GM21723 (cell line): ENCODE results near the gene GPAM.
"Not testable (repeated sequence)": the region's sequence is repeated elsewhere in the genome, so short reads cannot be mapped to it uniquely, and the experiment has no call there.

Experiments used
- ATAC-seq: cut with Tn5 transposase; IDR thresholded peaks from one replicate; pipeline ENCODE4 v1.9.1; 2021; ENCODE audit warnings: mild to moderate bottlenecking, moderate library complexity; ENCODE audit not compliant: unreplicated experiment

The GPAM gene, protein sequence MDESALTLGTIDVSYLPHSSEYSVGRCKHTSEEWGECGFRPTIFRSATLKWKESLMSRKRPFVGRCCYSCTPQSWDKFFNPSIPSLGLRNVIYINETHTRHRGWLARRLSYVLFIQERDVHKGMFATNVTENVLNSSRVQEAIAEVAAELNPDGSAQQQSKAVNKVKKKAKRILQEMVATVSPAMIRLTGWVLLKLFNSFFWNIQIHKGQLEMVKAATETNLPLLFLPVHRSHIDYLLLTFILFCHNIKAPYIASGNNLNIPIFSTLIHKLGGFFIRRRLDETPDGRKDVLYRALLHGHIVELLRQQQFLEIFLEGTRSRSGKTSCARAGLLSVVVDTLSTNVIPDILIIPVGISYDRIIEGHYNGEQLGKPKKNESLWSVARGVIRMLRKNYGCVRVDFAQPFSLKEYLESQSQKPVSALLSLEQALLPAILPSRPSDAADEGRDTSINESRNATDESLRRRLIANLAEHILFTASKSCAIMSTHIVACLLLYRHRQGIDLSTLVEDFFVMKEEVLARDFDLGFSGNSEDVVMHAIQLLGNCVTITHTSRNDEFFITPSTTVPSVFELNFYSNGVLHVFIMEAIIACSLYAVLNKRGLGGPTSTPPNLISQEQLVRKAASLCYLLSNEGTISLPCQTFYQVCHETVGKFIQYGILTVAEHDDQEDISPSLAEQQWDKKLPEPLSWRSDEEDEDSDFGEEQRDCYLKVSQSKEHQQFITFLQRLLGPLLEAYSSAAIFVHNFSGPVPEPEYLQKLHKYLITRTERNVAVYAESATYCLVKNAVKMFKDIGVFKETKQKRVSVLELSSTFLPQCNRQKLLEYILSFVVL

DNA sequence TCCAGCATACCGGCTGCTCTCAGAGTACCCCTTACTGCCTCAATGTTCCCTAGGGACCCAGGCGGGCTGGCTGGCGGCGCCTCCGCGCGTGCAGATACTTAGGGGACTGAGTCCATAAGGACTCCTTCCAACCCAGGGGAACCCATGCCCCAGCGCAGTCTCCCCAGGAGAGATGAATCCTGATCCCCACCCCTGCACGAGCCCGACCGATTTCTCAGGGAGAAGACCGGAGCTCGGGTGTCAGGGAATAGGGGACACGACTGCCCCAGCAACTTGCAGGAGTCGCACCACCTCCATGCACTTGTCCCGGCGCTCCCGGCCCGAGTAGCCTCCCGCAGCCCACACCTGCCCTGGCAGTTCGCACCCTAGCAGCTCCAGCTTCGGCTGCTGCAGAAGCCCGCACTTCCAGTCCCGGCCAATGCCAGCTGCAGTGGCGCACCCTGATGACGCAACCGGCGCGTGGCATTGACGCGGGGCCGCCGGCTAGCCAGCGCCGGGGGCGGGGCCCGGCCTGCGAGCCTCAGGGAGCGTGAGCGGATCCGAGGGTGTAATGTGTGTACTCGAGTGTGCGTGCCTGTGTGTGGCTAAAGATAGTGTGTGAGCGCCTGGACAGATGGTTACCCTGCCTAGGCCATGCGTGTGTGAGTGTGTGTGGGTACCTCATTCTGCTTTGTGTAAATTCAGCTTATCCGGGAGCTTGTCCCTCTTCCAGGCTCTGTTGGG is at the start of gene GPAM:
GPAM (minus strand) TSS at position 437 of the 723 bp plus-strand sequence. CDS start 1,981 bp downstream, outside the sequence.
- ATAC-seq = peak; percentile 96

DNA sequence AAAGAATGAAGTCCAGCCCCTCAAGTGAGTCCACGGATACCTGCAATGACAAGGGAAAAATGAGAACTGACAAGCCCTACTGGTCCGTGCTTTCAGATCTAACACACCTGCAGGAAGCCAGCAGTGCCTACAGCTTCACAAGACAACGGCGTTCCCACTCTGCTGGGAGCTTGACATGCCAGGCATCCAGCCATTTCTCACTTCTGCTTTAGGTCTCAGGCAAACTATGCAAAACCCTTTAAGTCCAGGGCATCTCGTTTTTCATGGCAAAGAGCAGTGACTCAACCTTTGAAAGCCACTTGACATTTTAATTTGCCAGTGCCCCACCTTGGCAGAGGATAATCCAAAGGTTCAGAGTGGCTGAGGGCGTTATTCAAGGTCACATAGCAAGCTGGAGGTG is 49.1 kb upstream of the GPAM start:
- no peak for ATAC-seq

DNA sequence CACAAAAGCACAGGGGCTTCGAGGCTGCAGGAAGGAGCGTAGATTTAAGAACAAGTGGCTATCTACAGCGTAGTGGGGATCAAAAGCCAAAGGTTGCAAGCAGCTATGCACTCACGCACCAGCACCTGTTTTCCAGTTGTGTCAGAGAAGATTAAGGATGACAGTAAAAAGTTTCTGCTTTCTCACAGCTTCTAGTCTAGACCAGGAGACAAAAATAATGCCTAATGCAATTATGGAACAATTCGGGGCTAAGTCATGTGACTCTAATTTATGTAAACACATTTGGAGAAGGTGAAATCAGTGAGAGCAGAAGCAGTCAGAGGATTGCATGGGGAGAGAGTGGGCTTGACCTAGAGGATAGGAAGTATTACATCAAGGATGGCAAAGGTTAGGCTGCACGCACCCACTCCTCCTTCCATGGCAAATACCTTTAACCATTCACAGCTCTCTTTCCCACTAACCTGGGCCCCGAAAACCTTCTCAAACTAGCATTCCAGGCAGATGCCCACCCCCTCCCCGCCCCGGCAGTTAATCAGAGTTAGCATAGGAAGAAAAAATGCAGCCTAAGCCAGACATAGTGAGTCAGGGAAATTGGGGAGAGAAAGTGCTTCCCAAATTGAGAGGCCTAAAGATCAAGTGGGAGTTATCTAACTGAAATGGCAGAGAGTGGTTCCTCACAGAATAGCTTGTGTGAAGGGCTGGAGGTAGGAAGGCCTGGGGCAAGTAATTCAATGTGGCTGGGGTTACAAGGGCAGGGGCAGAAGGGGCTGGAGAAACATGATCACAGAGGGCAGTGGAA is 48.2 kb upstream of the GPAM start:
- no peak for ATAC-seq

DNA sequence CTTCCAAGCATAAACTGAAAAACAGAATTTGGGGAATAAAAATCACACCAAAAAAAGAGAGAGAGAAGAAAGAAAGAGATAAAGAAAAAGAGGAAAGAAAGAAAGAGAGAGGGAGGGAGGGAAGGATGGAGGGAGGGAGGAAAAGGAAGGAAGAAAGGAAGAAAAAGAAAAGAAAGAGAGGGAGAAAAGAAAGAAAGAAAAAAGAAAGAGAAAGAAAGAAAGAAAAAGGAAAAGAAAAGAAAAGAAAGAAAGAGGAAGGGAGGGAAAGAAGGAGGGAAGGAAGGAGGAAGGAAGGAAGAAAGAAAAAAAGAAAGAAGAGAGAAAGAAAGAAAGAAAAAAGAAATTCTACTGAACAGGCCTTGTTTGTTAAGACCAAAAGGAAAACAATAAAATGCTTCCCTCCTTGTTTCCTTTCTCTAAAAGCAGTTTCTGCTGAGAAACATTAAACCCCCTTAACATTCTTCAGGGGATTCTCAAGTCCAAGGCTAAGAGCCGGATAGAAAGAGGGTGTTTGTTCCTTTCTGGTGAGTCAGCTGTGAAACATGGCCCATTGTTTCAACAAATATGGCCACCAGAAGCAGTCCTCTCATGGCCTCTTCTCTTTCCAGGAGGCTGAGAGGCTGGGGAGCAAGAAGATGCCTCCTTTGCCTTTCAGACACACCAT is 46.9 kb upstream of the GPAM start:
- ATAC-seq = no peak

DNA sequence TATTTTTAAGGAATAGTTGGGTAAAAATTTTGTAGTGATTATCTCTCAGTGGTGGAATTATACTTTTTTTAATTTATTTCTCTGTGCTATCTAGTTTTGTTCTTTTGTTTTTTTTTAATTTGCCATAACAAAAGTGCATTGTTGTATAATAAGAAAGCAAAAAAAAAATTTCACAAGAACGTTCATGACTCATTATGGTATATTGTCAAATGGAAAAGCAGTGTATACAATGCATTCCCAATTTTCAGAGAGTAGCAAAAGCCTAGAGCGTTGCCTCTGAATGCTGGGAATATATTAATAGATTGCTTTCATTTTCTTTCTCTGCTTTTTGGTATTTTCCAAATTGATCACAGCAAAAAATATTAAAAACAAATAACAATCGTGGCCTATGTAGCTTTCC is 46.3 kb upstream of the GPAM start:
- ATAC-seq = no peak

DNA sequence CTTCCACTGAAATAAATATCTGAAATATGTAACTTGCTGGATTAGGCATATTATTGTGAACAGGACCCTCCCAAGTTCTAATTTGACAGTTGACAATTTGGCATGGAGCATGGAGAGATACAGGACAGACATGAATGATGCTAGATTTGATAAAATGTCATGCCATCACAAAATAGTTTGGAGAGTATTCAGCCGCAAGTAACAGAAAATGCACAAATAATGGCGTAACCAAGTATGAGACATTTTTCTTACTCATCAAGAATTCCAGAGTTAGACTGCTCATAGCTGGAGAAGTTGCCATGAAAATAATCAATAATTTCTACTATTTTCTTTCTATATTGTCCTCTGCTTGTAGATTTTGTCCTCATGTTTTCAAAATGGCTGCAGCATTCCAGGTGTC is 45.5 kb upstream of the GPAM start:
- no peak for ATAC-seq

DNA sequence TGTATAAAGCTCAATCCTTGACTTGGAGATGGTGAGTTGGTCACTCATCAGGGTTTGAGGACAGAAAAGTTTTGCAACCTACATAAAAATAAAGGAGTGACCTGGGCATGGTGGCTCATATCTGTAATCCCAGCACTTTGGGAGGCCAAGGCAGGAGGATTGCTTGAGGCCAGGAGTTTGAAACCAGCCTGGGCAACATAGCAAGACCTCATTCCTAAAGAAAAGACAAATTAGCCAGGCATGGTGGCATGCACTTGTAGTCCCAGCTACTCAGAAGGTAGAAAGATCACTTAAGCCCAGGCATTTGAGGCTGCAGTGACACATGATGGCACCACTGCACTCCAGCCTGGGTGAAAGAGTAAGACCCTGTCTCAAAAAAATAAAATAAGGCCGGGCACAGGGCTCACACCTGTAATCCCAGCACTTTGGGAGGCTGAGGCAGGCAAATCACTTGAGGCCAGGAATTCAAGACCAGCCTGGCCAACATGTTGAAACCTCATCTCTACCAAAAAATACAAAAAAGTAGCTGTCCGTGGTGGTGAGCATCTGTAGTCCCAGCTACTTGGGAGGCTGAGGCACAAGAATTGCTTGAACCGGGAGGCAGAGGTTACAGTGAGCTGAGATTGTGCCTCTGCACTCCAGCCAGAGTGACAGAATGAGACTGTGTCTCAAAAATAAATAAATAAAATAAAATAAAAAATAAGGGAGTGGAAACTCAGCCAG is 45.0 kb upstream of the GPAM start:
- not testable (repeated sequence) for ATAC-seq

DNA sequence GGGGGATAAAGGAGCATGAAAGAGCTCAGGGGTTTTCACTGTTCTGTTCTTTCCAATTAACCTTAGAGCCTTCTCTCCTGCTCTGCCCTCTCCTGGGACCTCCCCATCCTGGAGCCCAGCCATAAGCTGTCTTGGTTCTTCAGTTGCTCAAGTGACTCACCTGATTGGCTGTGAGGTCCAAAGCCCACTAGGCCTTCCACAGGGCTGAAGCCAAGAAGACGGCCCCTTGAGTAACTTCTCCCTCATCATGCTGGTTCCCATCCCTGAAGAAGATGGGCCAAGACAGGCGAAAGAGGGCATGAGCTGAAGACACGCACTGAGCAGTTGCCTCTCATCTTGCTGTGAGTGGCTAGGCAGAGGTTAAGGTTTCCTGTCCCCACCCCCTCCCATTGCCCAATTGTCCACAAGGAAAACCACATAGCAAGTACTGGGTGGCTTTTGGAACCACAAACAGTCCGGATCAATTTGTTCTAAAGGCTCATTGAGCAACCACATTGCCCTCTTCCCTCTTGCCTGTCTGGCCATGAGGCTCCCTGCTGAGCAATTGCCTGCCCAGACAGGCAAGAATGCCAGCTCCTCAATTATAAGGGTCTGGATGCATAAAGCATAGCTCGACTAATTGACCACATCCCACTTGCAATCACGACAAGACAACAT is 43.9 kb upstream of the GPAM start:
- ATAC-seq = no peak

DNA sequence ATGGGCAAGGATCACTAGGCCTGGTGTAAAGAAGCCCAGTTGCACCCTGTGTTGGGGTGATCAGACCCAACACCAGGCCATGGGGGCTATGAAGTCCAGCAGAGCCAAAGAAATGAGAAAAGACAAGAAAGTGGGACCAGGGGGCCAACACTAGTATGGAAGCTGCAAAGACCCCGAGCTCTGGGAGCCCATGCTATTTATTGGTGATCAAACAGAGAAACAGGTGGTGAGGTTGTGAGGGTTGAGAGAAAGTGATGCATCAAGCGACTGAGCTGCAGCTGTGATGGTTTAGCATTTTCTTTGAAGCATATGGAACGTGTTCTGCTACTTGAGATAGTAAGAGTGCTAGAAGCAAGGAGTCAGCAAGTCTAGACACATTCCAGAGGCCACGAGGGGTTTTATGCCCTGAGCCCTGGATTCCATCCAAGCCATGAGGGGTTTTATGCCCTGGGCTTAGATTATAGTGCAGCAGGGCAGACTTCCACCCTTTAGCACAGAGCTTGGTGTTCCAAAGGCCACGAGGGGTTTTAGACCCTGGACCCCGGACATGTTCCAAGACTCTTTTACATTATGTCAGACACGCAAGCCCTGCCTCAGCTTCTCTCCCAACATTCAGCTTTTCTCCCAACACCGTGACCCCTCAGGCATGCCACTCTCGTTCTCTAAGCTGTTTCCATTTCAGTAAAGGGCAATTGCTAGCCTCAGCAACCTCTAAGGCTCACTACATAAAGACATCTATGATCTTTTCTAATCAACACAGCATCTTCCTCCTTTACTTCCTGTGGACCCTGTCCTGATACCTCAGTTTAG is 43.1 kb upstream of the GPAM start:
- no peak for ATAC-seq

DNA sequence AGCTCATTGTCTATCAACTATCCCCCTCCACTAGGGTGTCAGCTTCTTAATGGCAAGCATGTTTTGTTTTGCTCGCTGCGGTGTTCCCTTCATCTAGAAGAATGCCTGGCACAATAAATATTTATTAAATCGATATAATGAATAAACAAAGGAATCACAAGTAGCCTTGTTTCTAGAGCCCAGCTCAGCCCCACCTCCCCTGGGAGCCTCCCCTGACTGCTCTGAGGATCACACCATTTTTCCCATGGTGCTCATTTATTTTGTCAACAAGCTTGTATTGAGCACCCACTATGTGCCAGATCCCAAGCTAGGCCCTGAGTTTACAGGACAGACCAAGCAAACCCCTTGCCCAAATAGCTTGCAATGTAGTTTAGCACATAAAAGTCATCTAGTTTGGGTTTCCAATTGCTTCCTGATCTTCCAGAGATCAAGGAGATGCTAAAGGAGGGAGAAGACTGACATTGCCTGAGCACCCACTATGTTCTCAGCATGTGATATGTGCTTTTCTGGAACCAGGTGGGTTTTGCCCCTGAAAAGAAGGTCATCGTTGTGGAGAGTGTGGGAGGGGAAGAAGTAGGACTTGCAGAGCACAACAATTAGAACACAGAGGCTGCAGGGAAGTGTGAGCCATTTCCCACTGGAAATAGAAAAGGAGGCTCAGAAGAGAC is 42.3 kb upstream of the GPAM start:
- no peak for ATAC-seq

DNA sequence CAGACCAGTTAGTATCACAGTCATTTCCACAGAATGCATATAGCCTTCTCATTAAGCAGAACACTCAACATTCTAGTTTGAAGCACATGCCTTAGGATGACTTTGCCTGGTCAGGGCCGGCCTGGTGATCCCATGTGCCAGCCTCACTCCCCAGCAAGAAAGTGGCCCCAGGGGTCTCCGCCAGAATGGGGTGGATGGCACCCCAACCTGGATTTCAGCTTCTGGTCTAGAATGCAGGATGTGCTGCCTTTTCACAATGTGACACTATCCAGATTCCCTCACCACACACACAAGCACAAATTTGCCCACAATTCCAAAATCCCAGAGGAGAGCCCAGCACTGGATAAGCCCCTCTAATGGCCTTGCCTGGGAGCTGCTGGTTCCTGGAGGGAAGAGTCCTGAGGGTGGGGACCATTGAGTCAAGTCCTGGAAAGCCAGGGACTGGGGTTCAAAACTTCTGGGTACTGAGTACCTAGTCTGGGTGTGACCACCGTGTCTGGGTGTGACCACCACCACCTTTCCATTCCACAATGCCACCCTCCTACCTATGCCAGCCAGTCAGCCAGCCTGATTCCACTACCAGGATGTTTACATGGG is 41.5 kb upstream of the GPAM start:
- ATAC-seq = no peak

DNA sequence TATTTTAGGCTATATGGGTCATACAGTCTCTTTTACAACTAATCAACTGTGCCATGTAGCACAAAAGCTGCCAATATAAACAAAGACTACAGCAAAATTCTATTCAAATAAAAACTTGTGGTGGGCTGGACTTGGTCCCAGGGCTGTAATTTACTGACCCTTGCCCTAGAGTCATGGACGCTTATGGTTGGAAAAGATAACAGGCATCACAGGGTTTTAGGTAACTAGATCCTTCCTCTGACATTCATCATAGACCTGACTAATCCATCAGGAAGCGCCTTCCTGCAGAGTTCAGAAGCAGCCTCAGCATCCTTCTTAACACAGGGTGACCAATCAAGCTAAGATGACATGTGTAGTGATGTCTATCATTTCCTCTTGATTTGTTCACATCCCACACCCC is 40.2 kb upstream of the GPAM start:
- ATAC-seq = no peak

DNA sequence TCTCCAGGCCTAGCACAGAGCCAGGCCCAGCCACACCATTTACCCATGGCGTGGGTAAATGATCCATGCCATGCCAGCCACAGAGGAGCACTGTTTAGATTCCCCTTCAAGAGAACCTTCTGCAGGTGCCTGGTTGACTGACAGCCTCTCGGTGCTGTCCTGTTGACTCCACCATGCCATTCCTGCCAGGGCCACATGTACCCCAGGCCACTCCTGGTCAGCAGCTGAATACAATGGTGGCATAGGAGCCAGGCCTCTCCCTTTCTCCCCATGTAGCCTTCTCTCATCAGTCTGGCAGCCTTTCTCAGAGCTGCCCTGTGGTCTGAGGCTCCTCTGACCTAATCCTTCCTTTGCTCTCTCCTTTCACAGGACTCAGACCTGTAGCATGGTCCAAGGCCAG is 39.2 kb upstream of the GPAM start:
- ATAC-seq = no peak

DNA sequence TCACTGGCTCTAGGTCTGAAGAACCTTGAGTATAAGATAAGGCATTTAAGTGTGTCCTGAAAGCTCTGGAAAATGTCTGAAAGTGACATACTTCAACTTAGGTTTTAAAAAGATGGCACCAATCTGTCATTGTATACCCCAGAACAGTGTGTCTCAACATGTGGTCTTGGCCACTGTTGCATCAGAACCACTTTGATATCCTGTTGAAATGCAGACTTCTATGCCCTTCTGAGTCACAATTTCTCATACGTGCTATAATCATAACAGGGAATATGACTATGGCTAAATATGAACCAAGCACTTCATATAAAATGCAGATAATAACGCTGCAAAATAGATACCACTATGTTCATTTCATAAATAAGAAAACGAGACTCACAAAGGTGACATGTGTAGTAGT is 38.0 kb upstream of the GPAM start:
- ATAC-seq = no peak

DNA sequence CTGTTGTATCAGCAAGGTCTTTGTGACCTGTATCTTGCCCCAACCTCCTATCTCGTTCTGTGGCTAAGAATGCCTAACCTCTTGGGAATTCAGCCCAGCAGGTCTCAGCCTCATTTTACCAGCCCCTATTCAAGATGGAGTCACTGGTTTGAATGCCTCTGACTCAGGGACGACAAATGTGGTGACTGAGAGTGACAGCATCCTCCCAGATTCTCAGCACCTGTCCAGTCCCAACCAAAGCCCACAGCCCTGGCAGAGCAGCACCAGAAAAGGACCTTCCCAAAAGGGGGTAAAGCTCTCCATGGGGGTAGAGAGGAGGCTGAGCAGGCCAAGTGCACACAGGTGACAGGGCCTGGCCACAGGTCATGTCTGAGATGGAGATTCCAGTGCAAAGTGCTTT is 35.4 kb upstream of the GPAM start:
- ATAC-seq = no peak

DNA sequence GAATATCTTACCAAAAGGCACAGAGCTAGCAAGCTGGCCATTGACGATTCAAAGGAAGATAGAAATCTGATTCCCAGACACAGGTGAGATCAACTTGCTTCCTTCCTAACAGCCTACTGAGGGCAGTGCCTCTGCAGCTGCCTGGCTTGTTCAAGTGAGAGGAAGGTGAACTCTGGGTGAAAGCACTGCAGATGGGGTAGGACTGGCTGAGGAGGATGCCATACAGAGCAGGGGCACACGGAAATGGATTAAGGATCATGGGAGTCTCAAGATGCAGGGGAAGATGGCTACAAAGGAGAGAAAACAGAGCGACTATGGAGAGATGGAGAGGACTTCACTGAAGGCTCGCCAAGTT is 34.4 kb upstream of the GPAM start:
- no peak for ATAC-seq

DNA sequence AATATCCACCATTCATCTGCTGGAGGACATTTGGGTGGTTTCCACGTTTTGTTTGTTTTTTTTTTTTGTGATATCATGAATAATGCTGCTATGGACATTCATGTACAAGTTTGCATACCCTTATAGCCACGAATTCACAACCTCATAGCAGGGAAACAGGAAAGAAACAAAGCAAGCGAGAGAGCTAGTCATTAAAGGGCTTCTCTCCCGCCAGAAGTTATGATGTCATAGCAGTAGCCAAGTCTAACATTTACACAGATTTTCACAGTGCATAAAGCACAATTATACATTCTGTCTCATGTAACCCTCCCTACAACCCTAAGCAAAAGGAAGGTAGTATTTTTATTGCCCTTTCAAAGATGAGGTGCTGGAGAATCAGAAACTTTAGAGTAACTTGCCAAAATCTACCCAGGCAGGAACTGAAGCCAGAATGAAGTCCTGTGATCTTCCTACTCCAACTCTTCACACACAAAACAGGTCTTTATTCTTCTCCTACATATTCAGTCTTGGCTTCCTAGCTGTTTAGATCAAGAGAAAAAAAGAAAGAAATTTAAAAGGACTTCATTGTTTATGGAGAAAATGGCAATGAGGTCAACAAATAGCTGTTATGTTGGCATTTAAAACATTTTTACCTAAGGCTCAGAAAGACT is 33.9 kb upstream of the GPAM start:
- ATAC-seq = no peak
